HG03521 (cell line): ENCODE measurements around the gene POPDC2.

Experiments used
- ATAC-seq: cut with Tn5 transposase; IDR thresholded peaks from one replicate; pipeline ENCODE4 v1.9.1; 2021; ENCODE audit warnings: mild to moderate bottlenecking, moderate library complexity; ENCODE audit not compliant: unreplicated experiment

The POPDC2 gene

GRCh38 chr3:119672776-119673175 lies 12.4 kb upstream of the POPDC2 start:
- ATAC-seq: no peak

GRCh38 chr3:119669906-119670570 lies 9.6 kb upstream of the POPDC2 start:
- no peak for ATAC-seq

DNA sequence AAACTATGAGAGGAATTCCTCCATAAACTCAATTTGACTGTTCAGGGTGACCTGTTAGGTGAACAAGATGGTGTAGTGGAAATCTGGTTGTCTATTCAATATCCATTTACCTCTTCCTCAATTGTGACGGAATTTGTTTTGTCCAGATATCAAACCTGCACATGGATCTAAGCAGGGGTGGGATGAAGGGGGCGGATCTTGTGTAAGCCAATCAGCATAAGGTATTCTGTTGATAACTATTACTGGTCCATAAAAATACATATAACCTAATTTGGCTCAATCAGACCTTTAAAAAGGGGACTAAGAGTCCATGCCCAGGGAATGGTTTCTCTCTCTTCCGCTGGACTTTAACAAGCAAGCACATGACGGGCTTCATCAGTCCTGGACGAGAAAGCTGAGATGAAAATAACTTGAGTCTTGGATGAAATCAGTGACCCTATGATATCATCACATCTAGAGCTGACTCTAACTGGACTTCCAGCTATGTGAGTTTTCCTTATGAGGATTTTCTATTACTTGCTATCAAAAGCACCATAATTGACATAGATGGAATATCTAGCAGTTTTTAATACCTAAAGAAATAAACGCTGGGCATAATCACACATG lies 5.7 kb upstream of the POPDC2 start:
- ATAC-seq: no peak

GRCh38 chr3:119664850-119665379 lies 4.5 kb upstream of the POPDC2 start:
- no peak for ATAC-seq

GRCh38 chr3:119664370-119664769 lies 4.0 kb upstream of the POPDC2 start:
- no peak for ATAC-seq

DNA sequence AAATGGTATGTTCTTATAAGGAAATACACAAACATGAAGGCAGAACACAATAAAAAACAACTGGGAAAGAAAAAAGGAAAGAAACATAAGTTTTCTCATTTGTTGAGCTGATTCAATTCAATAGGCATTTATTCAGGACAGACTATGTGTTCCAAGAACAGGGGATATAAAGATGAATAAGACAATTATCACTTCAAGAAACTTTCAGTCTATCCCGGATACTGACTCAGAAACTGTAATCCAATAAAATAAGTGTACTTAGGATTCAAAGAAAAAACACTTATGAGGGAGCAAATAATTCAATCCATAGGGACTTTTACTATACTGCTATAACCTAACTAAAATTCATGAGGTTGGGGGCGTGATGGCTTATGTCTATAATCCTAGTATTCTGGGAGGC lies 3.5 kb upstream of the POPDC2 start:
- ATAC-seq: no peak

- ATAC-seq: no peak
Observed at GRCh38 chr3:119662604-119663373, 2.4 kb upstream of the POPDC2 start.

DNA sequence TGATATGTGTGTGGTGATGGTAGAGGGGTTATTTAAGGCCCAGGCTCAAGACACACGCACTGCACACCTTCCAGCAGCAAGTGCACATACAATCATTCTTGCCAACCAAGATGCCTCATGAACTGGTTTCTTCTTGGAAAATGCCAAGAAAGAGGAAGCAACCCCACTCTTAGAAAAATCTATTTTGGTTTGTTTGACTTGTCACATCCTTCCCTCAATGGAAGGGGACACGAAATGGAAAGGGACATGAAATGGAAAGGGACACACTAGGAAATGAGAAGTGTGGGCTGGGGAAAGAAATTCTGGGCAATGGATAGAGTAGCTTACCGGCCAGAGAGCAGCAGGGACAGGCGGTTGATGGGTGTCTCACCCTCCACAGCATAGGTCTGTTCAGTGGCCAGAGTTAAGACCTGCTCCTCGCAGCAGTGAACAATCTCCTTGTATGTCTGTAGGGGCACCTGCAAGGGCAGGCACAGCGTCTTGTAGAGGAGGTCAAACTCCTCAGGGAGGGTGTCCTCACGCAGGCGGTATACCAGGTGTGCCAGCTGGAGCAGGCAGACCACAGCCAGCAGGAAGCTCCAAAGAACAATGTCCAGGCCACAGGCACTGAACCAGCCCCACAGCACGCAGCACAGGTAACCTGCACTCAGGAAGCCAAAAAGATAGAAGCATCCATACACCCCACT lies 640 bp downstream of the POPDC2 start:
- no peak for ATAC-seq

- ATAC-seq: no peak
Observed at GRCh38 chr3:119658994-119659393, 1.4 kb downstream of the POPDC2 start.

DNA sequence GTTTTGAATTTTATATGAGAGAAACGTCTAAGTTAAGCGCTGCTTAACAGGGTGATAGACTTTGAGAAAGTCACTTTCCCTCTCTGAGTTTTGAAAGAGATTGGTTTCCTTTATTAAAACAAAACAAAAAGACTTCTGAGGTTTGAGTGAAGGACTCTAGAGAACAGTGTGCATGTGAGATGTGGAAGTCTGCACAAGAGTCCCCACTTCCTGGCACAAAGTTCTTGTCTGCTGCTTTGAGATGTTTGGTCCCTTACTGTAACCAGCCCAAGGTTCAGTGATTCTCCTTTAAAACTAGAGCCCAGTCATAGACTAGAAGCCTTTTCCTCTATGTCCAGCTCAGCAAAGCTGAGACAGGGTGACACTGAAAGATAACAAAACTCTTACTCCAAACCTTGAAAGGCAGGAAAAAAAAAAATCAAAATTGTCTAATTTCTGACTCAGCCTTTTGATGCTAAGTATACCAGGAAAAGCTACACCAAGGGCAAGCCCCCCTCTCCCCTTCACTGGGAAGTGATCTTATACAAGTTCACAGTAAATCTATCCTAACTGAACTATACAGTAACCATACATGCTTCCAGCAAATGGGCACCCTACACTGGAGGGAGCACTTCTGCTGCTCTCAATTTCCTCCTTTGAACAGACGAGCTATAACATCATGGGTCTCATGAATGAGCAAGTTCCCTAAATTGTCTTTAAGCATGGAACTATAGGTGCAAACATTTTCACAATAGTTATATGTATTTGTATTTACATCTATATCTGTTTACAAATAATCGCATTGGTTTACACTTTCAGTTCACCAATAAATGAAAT lies 2.3 kb downstream of the POPDC2 start:
- ATAC-seq: no peak

GRCh38 chr3:119653876-119654275 lies 6.5 kb downstream of the POPDC2 start:
- no peak for ATAC-seq

DNA sequence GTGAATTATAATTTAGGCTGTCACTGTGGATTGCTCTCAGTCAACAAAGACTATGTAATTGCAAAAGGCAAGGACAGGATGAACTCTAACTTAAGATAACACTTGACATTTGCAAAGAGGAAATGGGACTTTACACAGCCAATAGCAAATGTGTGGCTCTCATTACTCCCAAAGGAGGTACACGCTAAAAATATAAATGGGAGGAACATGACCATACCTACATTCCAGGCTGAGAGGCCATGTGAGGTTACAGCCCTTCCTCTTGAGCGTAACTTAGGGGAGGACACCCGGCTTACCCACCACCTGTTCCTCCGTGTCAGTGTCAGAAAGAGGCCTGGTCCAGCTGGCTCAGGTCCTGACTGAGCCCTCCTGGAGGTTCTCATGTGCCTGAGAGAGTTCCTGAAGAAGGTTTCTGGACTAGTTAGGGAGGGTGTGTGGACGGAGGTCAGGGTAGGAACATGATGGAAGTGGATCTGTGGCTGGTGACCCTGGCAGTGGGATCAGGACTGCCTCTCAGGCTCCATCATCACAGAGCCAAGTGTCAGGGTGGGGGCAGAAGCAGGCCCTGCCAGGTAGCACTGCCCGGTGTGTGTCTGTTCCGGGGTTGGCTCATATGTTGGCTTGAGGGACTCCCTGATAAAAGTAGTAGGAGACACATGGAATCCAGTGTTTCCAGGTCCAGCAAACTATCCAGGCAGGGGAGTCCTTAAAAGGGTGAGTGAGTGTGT lies 7.9 kb downstream of the POPDC2 start:
- no peak for ATAC-seq

DNA sequence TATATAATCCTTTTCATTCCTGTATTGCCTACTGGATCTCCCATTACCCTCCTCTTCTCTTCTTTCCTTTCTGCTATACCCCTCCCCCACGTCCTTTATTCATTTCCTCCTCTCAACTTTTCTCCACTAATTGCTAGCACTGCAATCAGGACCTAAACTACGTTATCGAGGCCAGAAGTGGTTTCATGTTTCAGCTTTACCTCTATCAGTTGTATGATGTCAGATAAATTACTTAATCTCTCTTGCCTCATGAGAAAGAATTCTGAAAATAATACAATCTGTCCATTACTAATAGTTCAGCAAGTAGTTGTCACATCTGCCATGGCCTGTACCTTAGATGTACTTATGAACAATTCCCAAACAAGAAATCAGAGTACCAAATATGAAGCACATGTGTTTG lies 10.6 kb downstream of the POPDC2 start:
- no peak for ATAC-seq

GRCh38 chr3:119647843-119648575 lies 12.4 kb downstream of the POPDC2 start:
- no peak for ATAC-seq

- no peak for ATAC-seq
Observed at GRCh38 chr3:119647171-119647570, 13.2 kb downstream of the POPDC2 start.

DNA sequence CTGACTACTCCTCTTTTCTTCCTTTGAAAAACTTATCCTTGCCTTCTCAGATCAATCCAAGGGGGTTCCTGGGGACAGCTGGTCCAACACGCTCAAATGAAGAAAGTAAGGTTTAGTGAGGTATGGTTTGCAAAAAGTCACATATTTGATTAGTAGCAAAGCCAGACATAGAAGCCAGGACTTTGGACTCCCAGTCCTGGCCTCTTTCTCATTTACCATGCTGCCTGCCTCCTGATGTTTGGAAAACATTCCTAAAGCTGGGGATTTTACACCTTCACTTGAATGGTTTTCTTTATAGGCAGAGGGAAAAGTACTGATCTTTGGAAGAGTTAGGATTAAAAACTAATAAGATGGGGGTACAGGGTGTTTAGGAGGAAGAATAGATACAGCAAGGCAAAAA lies 14.6 kb downstream of the POPDC2 start:
- ATAC-seq: no peak

GRCh38 chr3:119644481-119644880 lies 15.9 kb downstream of the POPDC2 start:
- no peak for ATAC-seq

GRCh38 chr3:119643528-119643927 lies 16.9 kb downstream of the POPDC2 start:
- no peak for ATAC-seq
